PC-9 (cell line): ENCODE measurements around the gene CYB561.
A peak's percentile ranks its signal among the peaks of the same experiment; 100 is the strongest.

Experiments
- EZH2 ChIP-seq: fragments of 200-600 bp; sonication (generic); IDR thresholded peaks from 2 replicates; pipeline ENCODE4 v1.8.0; 2017; ENCODE audit warnings: antibody characterized with exemption, low read depth
- TF ChIP-seq, protein P1 (sequence below): fragments of 200-600 bp; sonication (generic); conservative IDR thresholded peaks from 2 replicates; pipeline ENCODE4 v1.6.1; 2017; ENCODE audit warnings: mixed run types, antibody characterized with exemption, mild to moderate bottlenecking, moderate library complexity

GRCh38 chr17:63478814-63479494, 32.8 kb upstream of the CYB561 start:
- TF ChIP-seq, protein P1, sequence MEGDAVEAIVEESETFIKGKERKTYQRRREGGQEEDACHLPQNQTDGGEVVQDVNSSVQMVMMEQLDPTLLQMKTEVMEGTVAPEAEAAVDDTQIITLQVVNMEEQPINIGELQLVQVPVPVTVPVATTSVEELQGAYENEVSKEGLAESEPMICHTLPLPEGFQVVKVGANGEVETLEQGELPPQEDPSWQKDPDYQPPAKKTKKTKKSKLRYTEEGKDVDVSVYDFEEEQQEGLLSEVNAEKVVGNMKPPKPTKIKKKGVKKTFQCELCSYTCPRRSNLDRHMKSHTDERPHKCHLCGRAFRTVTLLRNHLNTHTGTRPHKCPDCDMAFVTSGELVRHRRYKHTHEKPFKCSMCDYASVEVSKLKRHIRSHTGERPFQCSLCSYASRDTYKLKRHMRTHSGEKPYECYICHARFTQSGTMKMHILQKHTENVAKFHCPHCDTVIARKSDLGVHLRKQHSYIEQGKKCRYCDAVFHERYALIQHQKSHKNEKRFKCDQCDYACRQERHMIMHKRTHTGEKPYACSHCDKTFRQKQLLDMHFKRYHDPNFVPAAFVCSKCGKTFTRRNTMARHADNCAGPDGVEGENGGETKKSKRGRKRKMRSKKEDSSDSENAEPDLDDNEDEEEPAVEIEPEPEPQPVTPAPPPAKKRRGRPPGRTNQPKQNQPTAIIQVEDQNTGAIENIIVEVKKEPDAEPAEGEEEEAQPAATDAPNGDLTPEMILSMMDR: peak; percentile 83
- no peak for TF ChIP-seq EZH2
